HG02588 (cell line): ENCODE results near the gene CFD.
"Not testable (repeated sequence)": the region's sequence is repeated elsewhere in the genome, so short reads cannot be mapped to it uniquely, and the experiment has no call there.

Source experiments
- ATAC-seq: cut with Tn5 transposase; IDR thresholded peaks from one replicate; pipeline ENCODE4 v1.9.1; 2021; ENCODE audit warnings: mild to moderate bottlenecking, moderate library complexity; ENCODE audit not compliant: unreplicated experiment

CFD gene

DNA sequence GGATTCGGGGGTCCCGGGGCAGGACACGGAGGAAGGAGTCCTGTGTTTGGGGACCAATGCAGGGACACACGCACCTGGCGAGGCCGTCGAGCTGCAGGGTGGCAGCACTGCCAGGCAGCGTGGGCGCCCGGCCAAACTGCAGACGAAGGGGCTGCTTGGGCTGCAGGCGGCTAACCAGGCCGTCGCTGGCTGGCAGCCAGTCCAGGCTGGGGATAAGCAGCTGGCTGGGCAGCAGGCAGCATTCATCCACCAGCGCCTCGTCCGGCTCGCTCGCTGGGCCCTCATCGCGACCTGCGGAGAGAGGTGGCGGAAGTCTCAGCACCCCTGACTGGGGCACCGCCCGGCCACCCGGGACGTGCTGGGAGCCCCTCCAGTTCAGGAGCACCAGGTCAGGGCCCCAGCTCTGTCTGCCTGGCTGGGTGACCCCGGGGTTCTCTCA lies 11.5 kb downstream of the CFD start:
- ATAC-seq = no peak

DNA sequence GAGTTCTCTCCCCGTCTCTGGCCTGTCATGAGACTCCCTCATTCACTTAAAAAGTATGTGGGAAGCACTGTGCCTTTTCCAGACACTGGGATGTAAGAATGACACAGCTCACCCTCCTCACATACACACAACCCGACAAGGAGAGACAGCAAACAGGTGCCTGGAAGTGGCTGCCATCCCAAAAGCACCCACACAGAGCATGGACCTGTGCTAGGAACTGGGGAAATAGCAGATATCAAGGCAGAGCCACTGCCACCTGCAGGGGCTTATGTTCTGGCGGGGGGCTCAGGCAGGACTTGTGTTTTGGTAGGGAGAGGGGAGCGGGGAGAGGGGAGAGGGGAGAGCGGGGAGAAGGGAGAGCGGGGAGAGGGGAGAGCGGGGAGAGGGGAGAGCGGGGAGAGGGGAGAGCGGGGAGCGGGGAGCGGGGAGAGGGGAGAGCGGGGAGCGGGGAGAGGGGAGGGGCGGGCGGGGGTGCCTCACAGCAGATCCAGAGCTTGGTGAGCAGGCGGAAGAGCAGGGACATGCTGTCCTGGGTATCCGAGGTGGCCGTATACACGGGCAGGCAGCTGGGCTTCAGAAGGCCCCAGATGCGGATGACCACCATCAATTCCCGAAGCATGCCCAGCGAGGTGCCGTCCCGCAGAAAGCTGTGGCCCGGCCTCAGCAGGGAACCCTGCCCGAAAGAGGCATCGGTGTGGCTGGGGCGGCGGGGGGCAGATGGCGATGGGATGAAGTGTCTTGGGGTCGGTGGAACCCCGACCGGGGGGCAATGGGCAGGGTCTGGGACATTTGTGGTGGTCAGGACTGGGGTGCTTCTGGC lies 12.2 kb downstream of the CFD start:
- no peak for ATAC-seq

DNA sequence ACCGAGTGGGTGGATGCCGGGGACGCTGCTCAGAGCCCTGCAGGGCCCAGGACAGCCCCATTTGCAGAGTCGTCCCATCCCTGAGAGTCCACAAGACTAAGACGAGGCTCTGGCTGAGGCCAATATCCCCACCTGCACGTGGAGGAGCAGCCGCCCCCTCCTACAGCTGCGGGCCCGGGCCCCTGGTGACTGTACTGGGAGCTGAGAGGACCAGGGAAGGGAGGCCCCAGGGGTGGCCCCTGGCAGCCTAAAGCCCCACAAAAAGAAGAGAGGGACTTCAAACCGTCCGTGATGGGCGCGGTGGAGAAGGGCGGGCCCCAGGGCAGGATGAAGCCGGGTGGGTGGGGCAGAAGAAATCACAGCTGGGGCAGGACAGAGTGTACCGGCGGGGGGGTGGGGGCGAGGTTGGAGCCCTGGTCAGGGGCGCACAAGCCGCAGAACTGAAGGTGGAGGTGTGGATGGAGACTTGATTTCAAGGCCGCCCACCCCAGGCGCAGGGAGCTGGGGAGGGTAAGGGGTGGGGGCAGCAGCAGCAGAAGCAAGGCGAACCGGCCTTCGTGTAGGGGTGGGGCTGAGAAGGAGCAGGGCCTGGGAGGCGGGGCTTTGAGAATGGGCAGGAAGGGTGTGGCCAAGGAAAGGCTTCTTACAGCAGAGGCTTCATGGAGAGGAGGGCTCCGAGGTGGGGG lies 12.9 kb downstream of the CFD start:
- no peak for ATAC-seq

DNA sequence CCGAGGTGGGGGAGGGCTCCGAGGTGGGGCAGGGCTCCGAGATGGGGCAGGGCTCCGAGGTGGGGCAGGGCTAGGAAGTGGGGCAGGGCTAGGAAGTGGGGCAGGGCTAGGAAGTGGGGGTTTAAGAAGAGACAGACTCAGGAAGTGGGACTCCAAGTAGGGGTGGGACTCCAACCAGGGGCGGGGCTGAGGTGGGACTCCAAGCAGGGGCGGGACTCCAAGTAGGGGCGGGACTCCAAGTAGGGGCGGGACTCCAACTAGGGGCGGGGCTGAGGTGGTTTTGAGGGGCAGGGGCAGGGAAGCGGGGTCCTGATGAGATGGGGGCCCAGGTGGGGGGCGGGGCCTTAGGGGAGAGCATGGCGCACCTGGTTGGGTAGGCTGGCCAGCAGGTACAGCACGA lies 13.6 kb downstream of the CFD start:
- no peak for ATAC-seq

DNA sequence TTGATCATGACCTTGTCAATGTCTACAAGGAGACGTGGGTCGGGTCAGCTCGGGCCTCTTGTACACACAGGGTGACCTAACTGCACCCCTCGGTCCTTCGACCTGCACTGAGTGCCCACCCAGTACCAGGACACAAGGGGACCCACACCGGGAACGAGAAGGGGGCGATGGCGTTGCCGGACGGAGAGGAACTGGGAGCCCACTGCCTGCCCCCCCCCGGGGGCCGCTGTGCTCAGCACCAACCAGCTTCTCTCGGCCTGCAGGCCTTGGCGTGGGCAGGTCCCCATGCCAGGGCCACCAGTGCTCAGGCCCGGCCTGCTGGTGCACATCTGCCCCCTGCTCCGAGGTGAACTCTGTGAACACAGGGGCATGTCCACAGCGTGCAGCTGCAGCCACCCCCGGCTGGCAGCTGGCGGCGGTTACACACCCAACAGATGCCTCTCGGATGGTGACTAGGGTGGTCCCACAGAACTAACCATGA lies 14.1 kb downstream of the CFD start:
- ATAC-seq = no peak

DNA sequence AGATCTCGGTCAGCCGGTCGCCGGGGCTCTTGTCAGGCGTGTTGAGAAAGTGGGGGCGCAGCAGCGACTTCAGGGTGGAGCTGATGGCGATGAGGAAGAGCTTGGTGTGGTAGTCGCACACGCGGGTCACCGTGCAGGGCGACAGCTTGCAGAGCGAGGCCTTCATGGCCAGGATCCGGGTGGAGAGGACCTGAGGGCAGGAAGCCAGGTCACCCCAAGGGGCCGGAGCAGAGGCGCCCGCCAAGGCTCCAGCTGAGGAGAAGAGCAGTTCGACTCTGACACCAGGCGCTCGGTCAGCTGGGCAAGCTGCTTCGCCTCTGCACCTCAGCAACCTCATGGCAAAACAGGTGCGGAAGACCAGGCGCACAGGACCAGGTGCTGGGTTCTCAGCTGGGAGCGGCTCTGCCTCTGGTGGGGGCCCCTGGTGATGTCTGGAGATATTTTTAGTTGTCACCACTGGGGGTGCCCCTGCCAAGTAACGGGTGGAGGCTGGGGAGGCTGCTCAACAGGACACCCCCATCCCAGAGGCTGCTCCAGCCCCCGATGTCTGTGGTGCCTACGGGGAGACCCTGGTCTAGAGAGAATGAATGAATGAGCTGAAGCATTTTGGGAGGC lies 15.9 kb downstream of the CFD start:
- ATAC-seq = no peak

DNA sequence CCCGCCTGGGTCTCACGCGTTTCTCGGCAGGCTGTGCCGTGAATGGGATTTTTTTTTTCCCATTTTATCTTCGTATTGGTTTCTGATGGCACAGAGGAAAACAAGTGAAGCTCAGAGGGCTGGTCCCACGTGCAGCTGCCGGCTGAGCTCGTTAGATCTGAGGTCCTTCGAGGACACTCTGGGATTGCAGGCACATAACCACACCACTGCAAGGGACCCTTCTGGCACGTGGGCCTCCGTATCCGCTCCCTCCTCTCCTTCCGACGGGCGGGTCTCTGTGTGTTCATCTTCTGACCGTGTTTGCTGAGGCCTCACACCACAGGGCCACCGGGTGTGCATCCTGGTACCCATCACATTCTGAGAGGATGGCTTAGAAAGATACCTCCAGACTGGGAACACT lies 16.6 kb downstream of the CFD start:
- no peak for ATAC-seq

DNA sequence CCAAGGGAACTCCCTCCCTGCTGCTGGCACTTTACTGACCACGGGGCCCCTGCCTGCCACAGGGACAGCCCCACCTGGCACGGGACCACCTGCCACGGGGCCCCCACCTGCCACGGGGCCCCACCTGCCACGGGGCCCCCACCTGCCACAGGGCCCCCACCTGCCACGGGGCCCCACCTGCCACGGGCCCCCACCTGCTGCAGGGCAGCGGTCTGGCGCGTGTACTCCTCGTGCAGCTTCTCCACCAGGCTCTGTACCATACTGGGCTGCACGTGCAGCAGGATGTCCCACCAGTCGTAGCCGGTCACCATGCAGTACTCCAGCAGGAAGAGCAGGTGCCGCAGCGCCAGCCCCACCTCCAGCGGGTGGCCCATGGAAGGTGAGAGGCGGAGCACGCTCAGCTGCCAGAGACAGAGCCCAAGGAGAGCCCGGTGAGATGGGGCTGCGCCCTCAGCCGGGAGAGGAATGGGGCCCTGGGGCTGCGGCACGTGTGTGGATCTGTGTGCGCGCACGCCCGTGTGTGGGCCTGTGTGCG lies 17.4 kb downstream of the CFD start:
- ATAC-seq = no peak

DNA sequence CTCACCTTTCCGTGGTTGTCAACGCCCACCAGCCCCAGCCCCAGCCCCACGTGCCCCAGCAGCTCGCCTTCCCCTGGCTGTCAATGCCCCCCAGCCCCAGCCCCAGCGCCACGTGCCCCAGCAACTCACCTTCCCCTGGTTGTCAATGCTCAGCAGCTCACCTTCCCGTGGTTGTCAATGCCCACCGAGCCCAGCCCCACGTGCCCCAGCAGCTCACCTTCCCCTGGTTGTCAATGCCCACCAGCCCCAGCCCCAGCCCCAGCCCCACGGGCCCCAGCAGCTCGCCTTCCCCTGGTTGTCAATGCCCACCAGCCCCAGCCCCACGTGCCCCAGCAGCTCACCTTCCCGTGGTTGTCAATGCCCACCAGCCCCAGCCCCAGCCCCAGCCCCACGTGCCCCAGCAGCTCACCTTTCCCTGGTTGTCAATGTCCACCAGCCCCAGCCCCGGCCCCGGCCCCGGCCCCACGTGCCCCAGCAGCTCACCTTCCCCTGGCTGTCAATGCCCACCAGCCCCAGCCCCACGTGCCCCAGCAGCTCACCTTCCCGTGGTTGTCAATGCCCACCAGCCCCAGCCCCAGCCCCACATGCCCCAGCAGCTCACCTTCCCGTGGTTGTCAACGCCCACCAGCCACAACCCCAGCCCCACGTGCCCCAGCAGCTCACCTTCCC lies 18.7 kb downstream of the CFD start:
- not testable (repeated sequence) for ATAC-seq

DNA sequence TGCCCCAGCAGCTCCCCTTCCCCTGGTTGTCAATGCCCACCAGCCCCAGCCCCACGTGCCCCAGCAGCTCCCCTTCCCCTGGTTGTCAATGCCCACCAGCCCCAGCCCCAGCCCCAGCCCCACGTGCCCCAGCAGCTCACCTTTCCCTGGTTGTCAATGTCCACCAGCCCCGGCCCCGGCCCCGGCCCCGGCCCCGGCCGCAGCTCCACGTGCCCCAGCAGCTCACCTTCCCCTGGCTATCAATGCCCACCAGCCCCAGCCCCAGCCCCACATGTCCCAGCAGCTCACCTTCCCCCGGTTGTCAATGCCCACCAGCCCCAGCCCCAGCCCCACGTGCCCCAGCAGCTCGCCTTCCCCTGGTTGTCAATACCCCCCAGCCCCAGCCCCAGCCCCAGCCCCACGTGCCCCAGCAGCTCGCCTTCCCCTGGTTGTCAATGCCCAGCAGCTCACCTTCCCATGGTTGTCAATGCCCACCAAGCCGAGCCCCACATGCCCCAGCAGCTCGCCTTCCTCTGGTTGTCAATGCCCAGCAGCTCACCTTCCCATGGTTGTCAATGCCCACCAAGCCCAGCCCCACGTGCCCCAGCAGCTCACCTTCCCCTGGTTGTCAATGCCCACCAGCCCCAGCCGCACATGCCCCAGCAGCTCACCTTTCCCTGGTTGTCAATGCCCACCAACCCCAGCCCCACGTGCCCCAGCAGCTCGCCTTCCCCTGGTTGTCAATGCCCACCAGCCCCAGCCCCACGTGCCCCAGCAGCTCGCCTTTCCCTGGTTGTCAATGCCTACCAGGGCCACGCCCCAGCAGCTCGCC lies 19.5 kb downstream of the CFD start:
- ATAC-seq = not testable (repeated sequence)

DNA sequence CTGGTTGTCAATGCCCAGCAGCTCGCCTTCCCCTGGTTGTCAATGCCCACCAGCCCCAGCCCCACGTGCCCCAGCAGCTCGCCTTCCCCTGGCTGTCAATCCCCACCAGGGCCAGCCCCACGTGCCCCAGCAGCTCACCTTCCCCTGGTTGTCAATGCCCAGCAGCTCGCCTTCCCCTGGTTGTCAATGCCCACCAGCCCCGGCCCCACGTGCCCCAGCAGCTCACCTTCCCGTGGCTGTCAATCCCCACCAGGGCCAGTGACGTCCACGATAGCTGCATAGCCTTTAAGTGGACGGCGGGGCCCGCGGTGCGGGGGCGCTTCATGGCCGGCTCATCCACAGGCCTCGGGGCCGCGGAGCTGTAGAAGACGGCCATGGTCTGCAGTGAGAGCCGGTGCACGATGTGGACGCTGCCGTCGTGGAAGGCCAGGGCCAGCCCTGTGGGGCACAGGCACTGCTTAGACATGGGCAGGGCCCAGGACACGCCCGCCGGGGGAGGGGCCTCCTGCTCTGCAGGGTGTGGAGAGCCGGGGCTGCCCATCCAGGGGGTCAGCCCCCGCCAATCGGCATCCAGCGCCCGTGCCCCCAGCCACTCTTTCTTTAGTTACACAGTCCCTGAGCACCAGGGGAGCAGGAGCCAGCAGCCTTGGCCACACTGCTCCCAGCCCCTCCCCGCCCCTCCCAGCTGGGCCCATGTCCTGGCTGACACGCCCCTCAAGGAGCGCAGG lies 20.4 kb downstream of the CFD start:
- ATAC-seq = no peak

DNA sequence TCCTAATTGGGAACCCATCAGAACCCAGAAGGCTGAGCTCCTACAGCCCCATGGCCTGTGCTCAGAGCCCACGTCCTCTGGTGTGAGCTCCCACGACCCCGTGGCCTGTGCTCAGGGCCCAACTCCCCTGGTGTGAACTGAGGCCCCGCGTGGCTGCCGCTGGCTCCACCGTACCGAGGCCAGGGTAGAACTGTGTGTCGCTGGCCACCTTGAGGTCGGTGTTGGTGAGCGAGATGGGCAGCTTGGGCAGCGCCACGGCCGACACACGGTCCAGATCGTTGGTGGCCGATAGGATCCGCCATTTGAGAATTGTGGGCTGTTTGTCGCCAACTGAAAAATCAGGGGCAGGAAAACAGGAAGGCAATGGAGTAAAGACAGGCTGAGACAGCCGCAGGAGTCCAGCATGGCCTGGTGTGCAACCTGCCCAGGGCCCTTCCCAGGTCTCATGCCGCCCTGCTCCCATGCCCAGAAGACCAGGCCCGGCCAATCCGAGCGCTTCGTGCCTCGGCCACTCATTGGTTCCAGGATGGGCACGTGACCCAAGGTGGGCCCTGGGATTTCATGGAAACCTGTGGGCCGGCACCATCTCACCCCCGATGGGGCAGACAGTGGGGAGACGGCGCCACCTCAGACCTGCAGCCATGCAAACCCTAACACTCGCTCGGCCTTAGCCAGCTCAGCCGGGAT lies 22.1 kb downstream of the CFD start:
- ATAC-seq = no peak

DNA sequence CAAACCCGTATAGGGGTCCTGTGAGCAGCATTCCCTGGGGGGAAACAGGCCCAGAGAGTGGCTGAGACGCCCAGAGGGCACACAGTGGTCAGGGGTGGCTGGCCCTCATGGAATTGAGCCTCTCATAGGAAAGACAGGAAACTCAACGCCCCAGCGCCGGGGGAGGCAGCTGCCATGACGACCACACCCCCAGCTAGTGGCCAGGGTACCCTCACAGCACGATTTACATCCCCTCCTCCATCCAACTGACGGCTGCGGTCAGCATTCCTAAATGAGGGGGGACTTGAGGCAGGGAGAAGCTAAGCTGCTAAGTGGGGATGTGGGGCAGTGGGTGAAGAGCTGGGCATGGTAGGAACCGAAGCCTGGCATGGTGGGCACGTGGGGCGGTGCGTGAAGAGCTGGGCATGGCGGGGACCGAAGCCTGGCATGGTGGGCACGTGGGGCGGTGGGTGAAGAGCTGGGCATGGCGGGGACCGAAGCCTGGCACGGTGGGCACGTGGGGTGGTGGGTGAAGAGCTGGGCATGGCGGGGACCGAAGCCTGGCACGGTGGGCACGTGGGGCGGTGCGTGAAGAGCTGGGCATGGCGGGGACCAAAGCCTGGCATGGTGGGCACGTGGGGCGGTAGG lies 23.5 kb downstream of the CFD start:
- ATAC-seq = no peak

DNA sequence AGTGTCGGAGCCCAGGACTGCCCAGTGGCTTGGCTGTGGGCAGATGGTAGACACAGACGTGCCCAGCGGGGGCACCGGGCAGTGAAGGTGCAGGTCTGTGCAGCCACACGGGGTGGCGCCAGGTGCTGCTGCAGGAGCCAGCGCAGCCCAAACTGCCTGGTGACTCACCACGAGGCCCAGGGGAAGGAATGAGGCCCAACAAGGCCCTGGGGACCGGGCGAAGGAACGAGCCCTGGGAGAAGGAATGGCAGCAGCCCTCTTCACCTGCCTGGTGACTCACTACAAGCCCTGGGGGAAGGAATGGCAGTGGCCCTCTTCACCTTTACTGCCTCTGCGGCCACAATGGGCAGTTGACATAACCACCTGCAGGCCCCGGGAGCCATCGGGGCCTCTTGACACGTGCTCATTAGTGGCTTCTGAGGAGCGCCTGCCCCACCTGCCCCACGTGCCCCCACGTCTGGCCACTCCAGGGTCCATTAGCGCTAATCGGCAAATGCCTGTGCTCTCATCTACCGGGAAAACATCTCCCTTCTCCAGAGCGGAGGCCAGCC lies 24.3 kb downstream of the CFD start:
- no peak for ATAC-seq

DNA sequence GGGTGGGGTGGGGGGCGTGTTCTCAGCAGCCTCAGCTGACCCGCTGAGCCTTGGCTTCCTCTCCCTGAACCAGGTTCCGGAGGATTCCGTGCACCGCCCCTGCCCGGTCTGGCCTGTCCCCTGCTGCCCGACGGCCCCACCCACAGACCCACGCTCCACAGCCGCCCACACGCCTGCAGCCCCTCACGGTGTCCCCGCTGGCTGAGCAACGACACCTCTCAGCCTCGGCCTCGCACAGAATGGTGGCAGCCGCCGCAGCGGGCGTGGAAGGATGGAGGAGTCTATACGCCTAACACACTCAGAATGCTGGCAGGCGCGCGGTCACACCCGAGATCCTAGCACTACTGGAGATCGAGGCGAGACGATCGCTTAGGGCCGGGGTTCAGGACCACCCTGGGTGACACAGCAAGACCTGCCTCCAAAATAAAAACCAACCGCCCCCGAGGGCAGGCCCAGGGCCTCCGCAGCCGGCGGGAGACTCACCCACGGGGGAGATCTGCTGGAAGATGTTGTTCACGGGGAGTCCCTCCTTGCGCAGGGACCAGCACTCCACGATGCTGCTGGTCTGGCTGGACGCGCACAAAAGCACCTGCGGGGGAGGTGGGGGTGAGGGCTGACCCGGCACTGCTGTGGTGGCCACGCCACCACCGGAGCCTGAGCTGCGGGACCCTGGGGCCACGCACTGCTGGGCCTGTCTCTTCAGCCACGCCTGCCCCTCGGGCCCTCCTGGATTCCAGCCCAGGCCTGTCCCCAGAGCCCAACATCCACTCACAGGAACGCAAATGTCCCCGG lies 25.2 kb downstream of the CFD start:
- no peak for ATAC-seq

DNA sequence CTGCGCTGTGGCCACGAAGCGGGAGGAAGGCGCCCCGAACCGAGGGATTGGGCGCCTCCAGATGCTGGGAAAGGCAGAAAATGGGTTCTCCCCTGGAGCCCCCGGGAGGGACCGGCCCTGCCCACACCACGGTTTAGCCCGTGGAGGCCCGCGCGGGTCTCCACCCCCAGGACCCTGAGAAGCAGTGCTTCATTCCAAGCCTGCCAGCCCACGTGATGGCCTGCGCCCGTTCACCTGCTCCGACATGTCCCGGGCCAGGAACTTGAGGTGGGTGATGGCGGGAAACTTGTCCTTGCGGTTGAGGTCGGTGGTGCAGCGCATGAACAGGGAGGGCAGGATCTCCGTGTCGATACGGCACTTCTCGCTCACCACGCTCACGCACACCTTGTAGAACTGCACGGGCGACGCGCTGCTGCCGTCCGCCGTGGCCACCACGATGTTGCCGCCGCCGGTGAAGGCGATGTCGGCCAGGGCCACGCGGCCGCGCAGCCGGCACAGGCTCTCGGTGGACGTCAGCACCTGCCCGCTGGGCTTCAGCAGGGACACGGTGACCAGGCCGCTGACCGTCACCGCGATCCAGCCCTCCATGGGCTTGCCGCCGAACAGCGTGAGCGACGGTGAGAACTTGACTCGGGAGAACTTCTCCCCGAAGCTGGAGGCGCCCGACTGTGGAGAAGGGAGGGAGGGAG lies 26.2 kb downstream of the CFD start:
- no peak for ATAC-seq

DNA sequence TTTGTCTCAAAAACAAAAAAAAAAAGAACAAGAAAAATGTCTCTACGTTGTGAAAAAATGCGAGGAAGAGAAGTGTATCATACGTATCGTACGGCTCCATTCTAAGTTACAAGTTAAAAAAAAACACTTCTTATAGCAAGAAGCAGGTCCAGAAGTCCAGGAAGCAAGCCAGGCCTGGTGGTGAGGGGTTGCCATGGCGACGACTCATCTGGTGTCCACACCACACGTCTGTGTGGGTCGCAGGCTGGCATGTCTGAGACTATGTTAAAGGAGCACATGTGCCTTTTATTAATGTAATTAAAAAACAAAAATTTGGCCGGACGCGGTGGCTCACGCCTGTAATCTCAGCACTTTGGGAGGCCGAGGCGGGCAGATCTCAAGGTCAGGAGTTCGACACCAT lies 27.6 kb downstream of the CFD start:
- ATAC-seq = no peak
